ENCODE data around the gene IKBKE.
A peak's percentile ranks its signal among the peaks of the same experiment; 100 is the strongest.

Gene IKBKE

GRCh38 chr1:206446688-206447421, 23.4 kb upstream of the IKBKE start:
- ChIA-PET POLR2A (no interaction called here), CTCF (no interaction called here)
- no peak for TF ChIP-seq SALL2 (tag by site-specific recombination; IDR thresholded peaks at IDR 0.05; ENCODE audit: borderline replicate concordance)
- no peak for TF ChIP-seq ZNF777 (tag by site-specific recombination; IDR thresholded peaks at IDR 0.05; ENCODE audit: borderline replicate concordance)
- H3K27ac ChIP-seq (ENCODE audit: extremely low read depth, low read depth, low read length), result no peak overlapping the region
- no peaks in the 10 kb centered on the region for H3K4me1 ChIP-seq (ENCODE audit: control insufficient read depth, insufficient read depth, low read length)
- H3K36me3 ChIP-seq (ENCODE audit: control insufficient read depth in 2 of 2, insufficient read depth in 1 of 2, low read length in 2 of 2), result peaks cover 4 to 86% of the 10 kb centered on the region in 2 experiments
- no peaks in the 10 kb centered on the region for H3K9me3 ChIP-seq (ENCODE audit: control insufficient read depth, insufficient read depth, low read depth, low read length)
- H3K4me3 ChIP-seq (ENCODE audit: low read depth, low read length), result no peak overlapping the region

DNA sequence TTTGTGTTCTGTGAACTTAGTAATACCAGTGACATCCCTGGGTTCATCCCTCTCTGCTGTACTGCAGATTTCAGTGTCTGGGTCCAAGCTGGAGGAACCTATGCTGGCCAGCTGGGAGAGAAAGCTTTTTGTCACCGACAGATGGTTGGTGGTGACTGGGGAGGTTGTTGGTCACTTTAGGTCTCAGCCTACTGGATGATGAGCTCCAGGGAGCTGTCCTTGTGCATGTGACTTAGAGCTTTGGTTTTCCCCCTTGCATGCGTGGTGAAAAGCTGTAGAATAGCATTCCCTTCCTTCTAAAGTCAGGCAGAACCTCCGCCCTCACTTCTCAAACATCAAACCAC, 22.9 kb upstream of the IKBKE start:
- ChIA-PET CTCF (no interaction called here), POLR2A (no interaction called here)
- no peak overlapping the region for H3K27ac ChIP-seq (ENCODE audit: extremely low read depth, low read depth, low read length)
- no peak overlapping the region for H3K4me3 ChIP-seq (ENCODE audit: low read depth, low read length)
- no peaks in the 10 kb centered on the region for H3K9me3 ChIP-seq (ENCODE audit: control insufficient read depth, insufficient read depth, low read depth, low read length)
- H3K4me1 ChIP-seq (ENCODE audit: control insufficient read depth, insufficient read depth, low read length), result no peaks in the 10 kb centered on the region
- peaks cover 4 to 83% of the 10 kb centered on the region in 2 experiments for H3K36me3 ChIP-seq (ENCODE audit: control insufficient read depth in 2 of 2, insufficient read depth in 1 of 2, low read length in 2 of 2)
- TF ChIP-seq ZNF830 (tag by site-specific recombination; IDR thresholded peaks at IDR 0.05; ENCODE audit: low read depth), result no peak
- no peak for TF ChIP-seq ZNF324 (tag by site-specific recombination; IDR thresholded peaks at IDR 0.05)
- TF ChIP-seq TCF7L2 (IDR thresholded peaks at IDR 0.05; ENCODE audit: borderline replicate concordance, low read depth, low read length), result no peak
- TF ChIP-seq ZNF184 (tag by site-specific recombination; IDR thresholded peaks at IDR 0.05), result no peak

- peaks cover 7 to 79% of the 10 kb centered on the region in 2 experiments for H3K36me3 ChIP-seq (ENCODE audit: control insufficient read depth in 2 of 2, insufficient read depth in 1 of 2, low read length in 2 of 2)
- CTCF ChIA-PET, result no interaction called here
- TF ChIP-seq, protein P1, sequence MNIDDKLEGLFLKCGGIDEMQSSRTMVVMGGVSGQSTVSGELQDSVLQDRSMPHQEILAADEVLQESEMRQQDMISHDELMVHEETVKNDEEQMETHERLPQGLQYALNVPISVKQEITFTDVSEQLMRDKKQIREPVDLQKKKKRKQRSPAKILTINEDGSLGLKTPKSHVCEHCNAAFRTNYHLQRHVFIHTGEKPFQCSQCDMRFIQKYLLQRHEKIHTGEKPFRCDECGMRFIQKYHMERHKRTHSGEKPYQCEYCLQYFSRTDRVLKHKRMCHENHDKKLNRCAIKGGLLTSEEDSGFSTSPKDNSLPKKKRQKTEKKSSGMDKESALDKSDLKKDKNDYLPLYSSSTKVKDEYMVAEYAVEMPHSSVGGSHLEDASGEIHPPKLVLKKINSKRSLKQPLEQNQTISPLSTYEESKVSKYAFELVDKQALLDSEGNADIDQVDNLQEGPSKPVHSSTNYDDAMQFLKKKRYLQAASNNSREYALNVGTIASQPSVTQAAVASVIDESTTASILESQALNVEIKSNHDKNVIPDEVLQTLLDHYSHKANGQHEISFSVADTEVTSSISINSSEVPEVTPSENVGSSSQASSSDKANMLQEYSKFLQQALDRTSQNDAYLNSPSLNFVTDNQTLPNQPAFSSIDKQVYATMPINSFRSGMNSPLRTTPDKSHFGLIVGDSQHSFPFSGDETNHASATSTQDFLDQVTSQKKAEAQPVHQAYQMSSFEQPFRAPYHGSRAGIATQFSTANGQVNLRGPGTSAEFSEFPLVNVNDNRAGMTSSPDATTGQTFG (tag by site-specific recombination; IDR thresholded peaks at IDR 0.05; ENCODE audit: borderline replicate concordance), result no peak
- no peak for TF ChIP-seq ZNF155 (tag by site-specific recombination; IDR thresholded peaks at IDR 0.05)
- no peak for TF ChIP-seq ZNF2 (tag by site-specific recombination; IDR thresholded peaks at IDR 0.05)
- TF ChIP-seq ZNF140 (tag by site-specific recombination; IDR thresholded peaks at IDR 0.05), result no peak
- no peak for TF ChIP-seq BCL11B (tag by site-specific recombination; IDR thresholded peaks at IDR 0.05; ENCODE audit: low read depth)
- no peak for TF ChIP-seq SP3 (tag by site-specific recombination; IDR thresholded peaks at IDR 0.05)
- no peak for TF ChIP-seq ZNF175 (tag by site-specific recombination; IDR thresholded peaks at IDR 0.05)
- no peak for TF ChIP-seq ZBTB17 (tag by site-specific recombination; IDR thresholded peaks at IDR 0.05)
- TF ChIP-seq FEZF1 (tag by site-specific recombination; IDR thresholded peaks at IDR 0.05), result no peak
- peak; percentile 70; the same call in 1 of the 2 replicates for TF ChIP-seq SCRT1 (tag by site-specific recombination; IDR thresholded peaks at IDR 0.05; ENCODE audit: borderline replicate concordance)
- peak; percentile 16; the same call in 1 of the 2 replicates for TF ChIP-seq ZFHX2 (tag by site-specific recombination; conservative IDR thresholded peaks at IDR 0.05)
- no peak for TF ChIP-seq KLF16 (tag by site-specific recombination; IDR thresholded peaks at IDR 0.05)
- TF ChIP-seq, protein P2, sequence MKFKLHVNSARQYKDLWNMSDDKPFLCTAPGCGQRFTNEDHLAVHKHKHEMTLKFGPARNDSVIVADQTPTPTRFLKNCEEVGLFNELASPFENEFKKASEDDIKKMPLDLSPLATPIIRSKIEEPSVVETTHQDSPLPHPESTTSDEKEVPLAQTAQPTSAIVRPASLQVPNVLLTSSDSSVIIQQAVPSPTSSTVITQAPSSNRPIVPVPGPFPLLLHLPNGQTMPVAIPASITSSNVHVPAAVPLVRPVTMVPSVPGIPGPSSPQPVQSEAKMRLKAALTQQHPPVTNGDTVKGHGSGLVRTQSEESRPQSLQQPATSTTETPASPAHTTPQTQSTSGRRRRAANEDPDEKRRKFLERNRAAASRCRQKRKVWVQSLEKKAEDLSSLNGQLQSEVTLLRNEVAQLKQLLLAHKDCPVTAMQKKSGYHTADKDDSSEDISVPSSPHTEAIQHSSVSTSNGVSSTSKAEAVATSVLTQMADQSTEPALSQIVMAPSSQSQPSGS (tag by site-specific recombination; IDR thresholded peaks at IDR 0.05; ENCODE audit: low read depth), result no peak
- no peak for TF ChIP-seq ZNF112 (tag by site-specific recombination; IDR thresholded peaks at IDR 0.05)
- no peak for TF ChIP-seq ZBTB6 (tag by site-specific recombination; IDR thresholded peaks at IDR 0.05)
- TF ChIP-seq ZBTB8A (tag by site-specific recombination; IDR thresholded peaks at IDR 0.05), result no peak
- TF ChIP-seq ZNF223 (tag by site-specific recombination; IDR thresholded peaks at IDR 0.05), result no peak
- no peak for TF ChIP-seq ZNF596 (tag by site-specific recombination; IDR thresholded peaks at IDR 0.05)
- no peak for TF ChIP-seq ZNF114 (tag by site-specific recombination; IDR thresholded peaks at IDR 0.05)
- no peak for TF ChIP-seq ZNF133 (tag by site-specific recombination; IDR thresholded peaks at IDR 0.05)
- TF ChIP-seq ZNF561 (tag by site-specific recombination; IDR thresholded peaks at IDR 0.05; ENCODE audit: borderline replicate concordance), result no peak
- TF ChIP-seq TCF7L2 (IDR thresholded peaks at IDR 0.05; ENCODE audit: borderline replicate concordance, low read depth, low read length), result no peak
- peak; percentile 67 for TF ChIP-seq EGR2 (tag by site-specific recombination; IDR thresholded peaks at IDR 0.05; ENCODE audit: low read depth)
Observed at GRCh38 chr1:206447792-206448191, 22.5 kb upstream of the IKBKE start.

More at GRCh38 chr1:206447792-206448191, 22.5 kb upstream of the IKBKE start:
- H3K4me1 ChIP-seq (ENCODE audit: control insufficient read depth, insufficient read depth, low read length), result no peaks in the 10 kb centered on the region
- no peak overlapping the region for H3K4me3 ChIP-seq (ENCODE audit: low read depth, low read length)
- no peaks in the 10 kb centered on the region for H3K9me3 ChIP-seq (ENCODE audit: control insufficient read depth, insufficient read depth, low read depth, low read length)
- POLR2A ChIA-PET, result no interaction called here
- H3K27ac ChIP-seq (ENCODE audit: extremely low read depth, low read depth, low read length), result no peak overlapping the region
